GM19193 (cell line): ENCODE data around the gene ZNF407.

Source experiments
- POLR2A ChIP-seq: IDR thresholded peaks from 4 replicates; pipeline ENCODE4 v1.6.1; 2011; ENCODE audit not compliant: insufficient read depth, insufficient read length; ENCODE audit errors: extremely low read depth

Gene ZNF407

GRCh38 chr18:74982946-74983635, 385.4 kb downstream of the ZNF407 start:
- TF ChIP-seq POLR2A, result no peak

GRCh38 chr18:74989134-74989533, 391.5 kb downstream of the ZNF407 start:
- no peak for TF ChIP-seq POLR2A

DNA sequence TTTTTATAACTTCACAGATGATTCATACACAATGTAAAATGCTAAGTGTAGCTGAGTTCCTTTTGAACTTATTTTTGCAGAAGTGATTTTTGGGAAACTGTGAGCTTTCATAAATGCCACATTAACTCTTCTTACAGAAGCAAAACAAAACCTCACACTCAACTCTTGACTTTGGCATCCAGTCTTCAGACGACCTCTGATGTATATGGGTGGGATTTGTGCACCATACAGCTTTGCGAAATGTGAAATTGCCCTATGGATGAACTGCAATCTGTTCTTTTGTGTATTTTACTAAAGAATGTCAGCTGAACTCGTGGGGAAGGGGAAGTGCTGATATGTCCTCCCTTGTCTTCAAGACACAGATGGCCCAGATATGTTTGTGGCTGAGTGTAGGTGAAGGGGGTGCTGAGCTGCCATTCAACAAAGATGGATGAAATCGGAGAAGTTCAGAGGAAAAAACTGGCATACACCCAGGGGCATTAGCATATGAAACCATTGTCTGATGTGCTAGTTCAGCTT, 393.0 kb downstream of the ZNF407 start:
- no peak for TF ChIP-seq POLR2A

DNA sequence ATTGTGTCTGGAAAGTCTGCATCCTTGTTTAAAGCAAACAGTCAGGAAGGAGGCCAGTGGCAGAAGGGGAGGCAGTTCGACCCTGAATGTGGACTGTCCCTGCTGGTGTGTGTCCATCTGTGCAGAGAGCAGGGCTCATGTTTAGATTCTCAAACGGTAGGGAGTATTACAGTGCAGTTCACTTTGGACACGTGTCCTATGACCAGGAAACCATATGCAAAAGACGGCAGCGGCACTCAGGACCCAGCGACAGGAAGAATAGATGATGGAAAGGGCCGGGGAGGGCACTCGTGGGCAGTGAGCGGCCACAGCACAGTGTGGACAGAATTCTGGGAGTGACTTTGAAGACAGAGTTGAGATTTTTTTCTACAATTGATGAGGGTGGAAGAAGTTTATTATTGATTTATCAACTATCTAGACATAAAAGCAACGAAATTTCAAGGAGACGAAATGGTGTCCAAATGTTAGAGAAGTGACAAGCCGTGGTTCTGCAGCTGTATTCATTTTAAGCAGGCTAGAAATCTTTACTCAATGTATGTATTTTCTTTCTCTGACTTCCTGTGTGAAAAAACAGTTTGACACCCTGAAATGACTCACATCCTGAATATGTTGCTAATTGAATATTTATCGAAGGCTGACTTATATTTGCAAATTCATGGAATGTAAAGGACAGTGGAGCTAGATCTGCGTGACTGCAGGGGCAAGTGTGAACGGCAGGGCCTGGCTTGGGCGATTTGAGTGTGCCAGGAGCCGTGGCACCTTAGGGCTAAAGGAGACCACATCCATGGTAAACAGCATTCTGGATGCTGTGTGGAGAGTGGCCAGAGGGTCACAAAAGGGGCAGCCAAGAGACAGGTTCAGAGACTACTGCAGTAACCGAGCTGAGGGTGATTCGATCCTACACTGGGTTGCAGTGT, 397.1 kb downstream of the ZNF407 start:
- no peak for TF ChIP-seq POLR2A

- no peak for TF ChIP-seq POLR2A
These were observed 397.7 kb downstream of the ZNF407 start for GRCh38 chr18:74995419-74995736.

- TF ChIP-seq POLR2A, result no peak
These were observed 398.4 kb downstream of the ZNF407 start for GRCh38 chr18:74996055-74996454.

DNA sequence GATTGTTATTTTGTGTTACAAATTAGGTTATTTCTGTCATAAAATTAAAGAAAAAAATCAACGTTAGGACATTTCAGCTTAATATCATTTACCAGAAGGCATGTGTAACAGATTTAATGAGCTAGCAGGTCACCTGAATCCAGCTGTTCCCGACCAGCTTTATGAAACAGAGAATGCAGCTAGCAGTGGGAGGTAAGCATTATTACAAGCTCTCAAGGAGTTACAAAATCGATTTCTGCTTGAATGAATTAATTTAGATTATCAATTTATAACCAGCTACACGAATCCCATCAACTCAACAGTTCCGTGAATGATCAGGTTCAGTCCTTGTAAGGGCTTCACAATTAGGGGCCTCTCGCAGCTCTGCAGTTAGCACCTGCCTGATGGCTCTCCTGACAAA, 399.3 kb downstream of the ZNF407 start:
- no peak for TF ChIP-seq POLR2A

- no peak for TF ChIP-seq POLR2A
These were observed 403.2 kb downstream of the ZNF407 start for GRCh38 chr18:75000920-75001319.

DNA sequence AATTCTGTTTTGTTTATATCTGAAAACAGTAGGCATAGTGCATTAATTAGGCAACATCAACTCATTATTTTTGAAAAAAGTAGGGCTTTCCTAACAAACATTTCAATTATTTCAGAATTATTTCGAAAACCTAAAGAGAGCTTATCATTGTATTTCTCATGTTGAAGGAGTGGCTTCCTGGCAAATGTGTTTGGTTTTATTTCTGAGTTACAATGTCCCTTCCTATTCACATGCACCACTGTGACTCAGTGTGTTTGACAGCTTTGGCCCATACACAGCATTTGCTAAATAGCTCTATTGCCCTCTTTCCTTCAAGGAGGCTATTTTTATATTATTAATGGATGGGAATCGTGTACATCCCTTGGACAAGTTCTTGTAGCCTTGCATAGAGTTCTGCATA, 405.4 kb downstream of the ZNF407 start:
- TF ChIP-seq POLR2A, result no peak

GRCh38 chr18:75003764-75004690, 406.4 kb downstream of the ZNF407 start:
- no peak for TF ChIP-seq POLR2A

DNA sequence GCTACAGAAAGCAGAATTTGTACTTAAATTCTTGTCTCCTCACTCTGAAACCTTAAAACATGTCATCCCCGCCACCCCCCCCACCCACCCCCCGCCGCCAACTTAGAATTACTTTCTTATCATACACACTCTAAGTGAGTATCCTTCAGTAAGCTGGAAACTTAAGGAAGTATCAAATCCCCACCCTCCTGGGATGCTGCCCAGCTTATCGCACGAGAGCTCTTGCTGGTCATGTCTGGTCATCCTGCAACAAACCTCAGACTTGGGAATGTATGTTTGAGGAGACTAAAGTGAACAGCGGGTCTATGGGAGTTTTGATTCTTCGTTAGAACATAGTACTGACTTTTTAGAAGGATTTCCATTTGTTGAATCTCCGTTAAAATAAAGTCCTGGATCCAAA, 408.0 kb downstream of the ZNF407 start:
- TF ChIP-seq POLR2A, result no peak

GRCh38 chr18:75008186-75008585, 410.5 kb downstream of the ZNF407 start:
- no peak for TF ChIP-seq POLR2A

- TF ChIP-seq POLR2A, result no peak
These were observed 411.6 kb downstream of the ZNF407 start for GRCh38 chr18:75009296-75009695.

DNA sequence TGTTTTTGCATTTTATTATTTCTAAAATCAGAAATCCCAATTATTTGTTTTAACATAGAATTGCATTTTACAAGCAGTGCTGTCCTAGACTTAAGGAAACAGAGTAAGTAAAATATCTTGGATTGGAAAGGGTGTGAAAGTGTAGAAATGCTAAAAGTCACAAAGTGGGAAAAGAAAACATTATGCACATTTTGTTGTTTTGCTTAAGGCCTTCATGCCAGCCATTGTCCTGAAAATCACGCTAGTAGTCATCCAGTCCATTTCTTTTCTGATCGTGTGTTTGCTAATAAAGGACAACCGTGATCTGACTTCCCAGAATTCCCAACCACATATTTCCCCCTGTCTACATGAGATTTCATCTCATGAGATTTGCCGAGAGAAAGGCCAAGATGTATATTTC, 412.2 kb downstream of the ZNF407 start:
- no peak for TF ChIP-seq POLR2A

GRCh38 chr18:75010278-75010677, 412.6 kb downstream of the ZNF407 start:
- no peak for TF ChIP-seq POLR2A
